ENCODE results near the gene MS4A6A.
"Not testable (repeated sequence)": the region's sequence is repeated elsewhere in the genome, so short reads cannot be mapped to it uniquely, and the experiment has no call there.

MS4A6A gene

DNA sequence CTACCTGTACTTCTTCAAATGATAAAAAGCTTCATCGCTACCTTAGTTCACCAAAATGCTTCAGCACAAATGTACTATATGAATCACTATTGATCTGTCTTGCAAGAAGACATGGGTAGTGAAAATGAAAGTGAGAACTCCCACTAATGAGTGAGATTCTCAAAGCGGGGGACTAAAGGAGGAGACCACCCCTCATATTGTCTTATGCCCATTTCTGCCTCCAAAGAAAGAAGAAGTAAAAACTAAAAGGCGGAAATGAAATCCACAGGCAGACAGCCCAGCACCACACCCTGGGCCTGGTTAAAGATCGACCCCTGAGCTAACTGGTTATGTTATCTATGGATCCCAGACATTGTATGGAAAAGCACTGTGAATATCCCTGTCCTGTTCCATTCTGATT, 9.7 kb upstream of the MS4A6A start:
- H4K8ac ChIP-seq (ENCODE audit: low read depth, low read length); H3K79me2 ChIP-seq (ENCODE audit: control insufficient read depth, insufficient read depth, low read length); H3K36me3 ChIP-seq (ENCODE audit: control insufficient read depth, insufficient read depth, low read length); H3K23ac ChIP-seq (ENCODE audit: low read length); H2AK5ac ChIP-seq (ENCODE audit: low read length); H3K4ac ChIP-seq (ENCODE audit: low read depth, low read length); H3K18ac ChIP-seq (ENCODE audit: low read length); H3K4me3 ChIP-seq (ENCODE audit: low read length); H3K27me3 ChIP-seq (ENCODE audit: insufficient read depth, low read length, poor library complexity); H3K4me1 ChIP-seq (ENCODE audit: control insufficient read depth, low read depth, low read length); H3K79me1 ChIP-seq (ENCODE audit: low read length); H4K5ac ChIP-seq (ENCODE audit: low read length); H3K27ac ChIP-seq (ENCODE audit: low read depth, low read length); DNase-seq; H3K4me2 ChIP-seq (ENCODE audit: low read length); H3K56ac ChIP-seq (ENCODE audit: low read length); H2BK5ac ChIP-seq (ENCODE audit: low read length); H2BK120ac ChIP-seq (ENCODE audit: low read depth, low read length); H2BK15ac ChIP-seq (replicated peaks; ENCODE audit: low read depth); H3K9ac ChIP-seq (ENCODE audit: low read length): not testable (repeated sequence)
- no CpG with 5 or more reads among the region's 4 CpGs for WGBS (ENCODE audit: extremely low coverage, insufficient coverage, low lambda C conversion rate)

DNA sequence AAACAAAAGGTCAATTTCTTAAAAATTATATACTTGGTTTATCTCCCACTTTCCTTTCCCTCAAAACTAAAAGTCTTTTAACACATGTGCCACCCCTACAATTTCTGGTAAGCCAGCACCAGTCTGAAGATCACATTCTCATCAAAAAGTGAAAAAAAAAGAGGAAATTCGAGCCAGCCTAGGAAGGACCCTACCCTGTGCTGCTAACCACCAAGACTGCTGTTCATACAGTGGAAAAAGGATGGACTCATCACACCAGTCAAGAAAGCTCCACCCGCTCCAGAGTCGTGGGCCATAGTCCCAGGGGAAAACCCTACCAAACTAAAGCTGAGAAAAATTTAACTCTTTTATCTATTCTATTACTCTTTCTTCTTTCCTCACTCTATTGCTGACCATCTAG, 5.6 kb upstream of the MS4A6A start:
- not testable (repeated sequence) for H3K36me3 ChIP-seq (ENCODE audit: control insufficient read depth, insufficient read depth, low read length); H4K8ac ChIP-seq (ENCODE audit: low read depth, low read length); H2AK5ac ChIP-seq (ENCODE audit: low read length); H3K18ac ChIP-seq (ENCODE audit: low read length); H2BK120ac ChIP-seq (ENCODE audit: low read depth, low read length); H3K56ac ChIP-seq (ENCODE audit: low read length); H3K4me2 ChIP-seq (ENCODE audit: low read length); H4K5ac ChIP-seq (ENCODE audit: low read length); H3K79me1 ChIP-seq (ENCODE audit: low read length); H2BK15ac ChIP-seq (replicated peaks; ENCODE audit: low read depth); H3K27me3 ChIP-seq (ENCODE audit: insufficient read depth, low read length, poor library complexity); H3K4me3 ChIP-seq (ENCODE audit: low read length); H3K23ac ChIP-seq (ENCODE audit: low read length); H3K4me1 ChIP-seq (ENCODE audit: control insufficient read depth, low read depth, low read length); H3K4ac ChIP-seq (ENCODE audit: low read depth, low read length); H2BK5ac ChIP-seq (ENCODE audit: low read length); DNase-seq; H3K79me2 ChIP-seq (ENCODE audit: control insufficient read depth, insufficient read depth, low read length); H3K27ac ChIP-seq (ENCODE audit: low read depth, low read length); H3K9ac ChIP-seq (ENCODE audit: low read length)
- WGBS (ENCODE audit: extremely low coverage, insufficient coverage, low lambda C conversion rate), result no CpG with 5 or more reads among the region's 3 CpGs

DNA sequence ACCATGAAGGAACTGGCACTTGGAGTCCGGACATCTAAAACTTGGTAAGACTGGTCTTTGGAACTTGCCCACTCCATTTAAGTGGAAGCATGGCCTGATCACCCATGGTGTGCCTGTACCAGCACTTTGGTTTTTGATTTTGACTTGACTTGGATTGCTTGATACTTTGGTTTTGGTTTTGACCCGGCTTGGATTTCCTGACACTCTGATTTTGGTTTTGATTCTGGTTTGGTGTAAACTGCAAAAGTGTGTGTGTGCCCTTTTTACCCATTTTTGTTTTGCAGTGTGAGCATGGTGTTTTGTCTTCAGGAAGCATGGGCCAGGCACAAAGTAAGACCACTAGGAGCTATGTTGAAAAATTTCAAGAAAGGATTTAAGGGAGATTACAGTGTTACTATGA, 3.2 kb upstream of the MS4A6A start:
- H3K18ac ChIP-seq (ENCODE audit: low read length); H2BK5ac ChIP-seq (ENCODE audit: low read length); H3K56ac ChIP-seq (ENCODE audit: low read length); DNase-seq; H3K79me1 ChIP-seq (ENCODE audit: low read length); H4K8ac ChIP-seq (ENCODE audit: low read depth, low read length); H3K36me3 ChIP-seq (ENCODE audit: control insufficient read depth, insufficient read depth, low read length); H3K23ac ChIP-seq (ENCODE audit: low read length); H3K27me3 ChIP-seq (ENCODE audit: insufficient read depth, low read length, poor library complexity); H4K5ac ChIP-seq (ENCODE audit: low read length); H2AK5ac ChIP-seq (ENCODE audit: low read length); H2BK120ac ChIP-seq (ENCODE audit: low read depth, low read length); H3K4me3 ChIP-seq (ENCODE audit: low read length); H3K9ac ChIP-seq (ENCODE audit: low read length); H2BK15ac ChIP-seq (replicated peaks; ENCODE audit: low read depth); H3K27ac ChIP-seq (ENCODE audit: low read depth, low read length); H3K4me2 ChIP-seq (ENCODE audit: low read length); H3K79me2 ChIP-seq (ENCODE audit: control insufficient read depth, insufficient read depth, low read length); H3K4me1 ChIP-seq (ENCODE audit: control insufficient read depth, low read depth, low read length); H3K4ac ChIP-seq (ENCODE audit: low read depth, low read length): not testable (repeated sequence)
- no CpG with 5 or more reads among the region's 2 CpGs for WGBS (ENCODE audit: extremely low coverage, insufficient coverage, low lambda C conversion rate)

DNA sequence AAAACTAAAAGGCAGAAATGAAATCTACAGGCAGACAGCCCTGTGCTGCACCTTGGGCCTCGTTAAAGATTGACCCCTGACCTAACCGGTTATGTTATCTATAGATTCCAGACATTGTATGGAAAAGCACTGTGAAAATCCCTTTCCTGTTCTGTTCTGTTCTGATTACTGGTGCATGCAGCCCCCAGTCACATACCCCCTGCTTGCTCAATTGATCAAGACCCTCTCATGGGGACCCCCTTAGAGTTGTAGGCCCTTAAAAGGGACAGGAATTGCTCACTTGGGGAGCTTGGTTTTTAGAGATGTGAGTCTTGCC, 2.6 kb upstream of the MS4A6A start:
- H3K79me1 ChIP-seq (ENCODE audit: low read length); H3K27ac ChIP-seq (ENCODE audit: low read depth, low read length); H3K4me2 ChIP-seq (ENCODE audit: low read length); H3K4me1 ChIP-seq (ENCODE audit: control insufficient read depth, low read depth, low read length); H3K9ac ChIP-seq (ENCODE audit: low read length); H3K23ac ChIP-seq (ENCODE audit: low read length); H2BK15ac ChIP-seq (replicated peaks; ENCODE audit: low read depth); H3K27me3 ChIP-seq (ENCODE audit: insufficient read depth, low read length, poor library complexity); H3K4me3 ChIP-seq (ENCODE audit: low read length); H2BK120ac ChIP-seq (ENCODE audit: low read depth, low read length); H4K5ac ChIP-seq (ENCODE audit: low read length); H4K8ac ChIP-seq (ENCODE audit: low read depth, low read length); H3K18ac ChIP-seq (ENCODE audit: low read length); H2AK5ac ChIP-seq (ENCODE audit: low read length); H3K36me3 ChIP-seq (ENCODE audit: control insufficient read depth, insufficient read depth, low read length); H3K79me2 ChIP-seq (ENCODE audit: control insufficient read depth, insufficient read depth, low read length); H2BK5ac ChIP-seq (ENCODE audit: low read length); DNase-seq; H3K56ac ChIP-seq (ENCODE audit: low read length); H3K4ac ChIP-seq (ENCODE audit: low read depth, low read length): not testable (repeated sequence)
- no CpG with 5 or more reads among the region's 2 CpGs for WGBS (ENCODE audit: extremely low coverage, insufficient coverage, low lambda C conversion rate)

DNA sequence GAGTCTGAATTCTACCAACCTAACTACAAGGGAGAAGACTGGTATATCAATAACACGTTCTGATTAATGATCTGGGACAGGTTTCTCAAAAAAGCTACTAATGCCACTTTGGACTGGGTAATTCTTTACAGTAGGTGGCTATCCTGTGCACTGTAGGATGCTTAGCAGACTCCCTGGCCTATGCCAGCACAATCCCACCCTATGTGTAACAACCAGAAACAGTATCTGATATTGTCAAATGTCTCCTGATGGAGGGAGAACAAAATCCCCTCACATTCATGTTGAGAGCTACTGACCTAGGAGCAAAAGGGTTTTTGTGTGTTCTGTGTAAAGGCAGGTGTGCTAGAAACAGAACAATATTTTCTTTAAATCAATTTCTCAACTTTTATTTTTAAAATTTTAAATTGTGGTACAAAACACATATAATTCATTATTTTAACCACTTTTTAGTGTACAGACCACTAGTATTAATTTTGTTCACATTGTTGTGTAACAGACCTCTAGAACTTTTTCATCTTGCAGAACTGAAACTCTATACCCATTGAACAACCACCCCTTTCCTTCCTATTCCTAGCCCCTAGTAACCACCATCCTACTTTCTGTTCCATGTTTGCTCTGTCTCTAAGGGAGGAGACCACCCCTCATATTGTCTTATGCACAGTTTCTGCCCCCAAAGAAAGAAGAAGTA, 2.1 kb upstream of the MS4A6A start:
- no CpG with 5 or more reads among the region's 1 CpG for WGBS (ENCODE audit: extremely low coverage, insufficient coverage, low lambda C conversion rate)

DNA sequence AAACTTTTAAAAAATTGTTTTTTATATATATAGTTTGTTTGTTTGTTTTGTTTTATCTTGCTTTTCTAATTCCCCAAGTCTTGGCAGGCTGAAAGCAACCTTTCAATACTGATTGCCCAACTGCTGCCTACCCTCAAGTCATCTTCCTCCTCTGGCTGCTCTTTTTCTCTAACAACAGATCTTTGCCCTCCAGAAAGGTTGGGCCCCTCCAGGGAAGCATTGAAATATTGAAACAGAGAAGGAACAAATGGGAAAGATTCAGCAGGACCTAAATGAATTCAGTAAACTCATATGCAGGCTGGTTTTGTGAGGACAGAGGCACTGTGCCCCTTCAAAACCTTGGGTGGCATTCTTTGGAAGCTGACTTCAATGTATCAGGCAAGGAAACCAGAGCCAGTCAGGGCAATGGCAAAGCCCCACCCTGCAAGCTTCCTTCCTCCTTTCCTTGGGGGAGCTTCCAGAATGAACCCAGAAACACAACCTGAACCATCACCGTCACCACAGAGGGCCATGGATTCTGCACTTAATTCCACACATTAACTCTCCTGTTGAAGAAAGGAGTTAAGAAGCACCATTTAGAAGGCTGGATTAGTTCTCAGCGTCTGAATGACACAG, 815 bp upstream of the MS4A6A start:
- Histone ChIP-seq H2AK5ac (ENCODE audit: low read length) (no peak overlapping the region), H3K27ac (ENCODE audit: low read depth, low read length) (no peak overlapping the region), H3K23ac (ENCODE audit: low read length) (no peak overlapping the region), H2BK15ac (replicated peaks; ENCODE audit: low read depth) (no peak overlapping the region), H3K79me2 (ENCODE audit: control insufficient read depth, insufficient read depth, low read length) (no peaks in the 10 kb centered on the region), H3K9ac (ENCODE audit: low read length) (no peak overlapping the region), H3K79me1 (ENCODE audit: low read length) (no peaks in the 10 kb centered on the region), H4K8ac (ENCODE audit: low read depth, low read length) (no peak overlapping the region), H2BK120ac (ENCODE audit: low read depth, low read length) (no peak overlapping the region), H3K36me3 (ENCODE audit: control insufficient read depth, insufficient read depth, low read length) (no peaks in the 10 kb centered on the region), H4K5ac (ENCODE audit: low read length) (no peak overlapping the region), H3K4ac (ENCODE audit: low read depth, low read length) (no peak overlapping the region), H3K27me3 (ENCODE audit: insufficient read depth, low read length, poor library complexity) (no peaks in the 10 kb centered on the region), H3K56ac (ENCODE audit: low read length) (no peak overlapping the region), H3K4me2 (ENCODE audit: low read length) (no peak overlapping the region), H3K18ac (ENCODE audit: low read length) (no peak overlapping the region), H3K4me3 (ENCODE audit: low read length) (no peak overlapping the region), H3K4me1 (ENCODE audit: control insufficient read depth, low read depth, low read length) (peaks cover 4% of the 10 kb centered on the region), H2BK5ac (ENCODE audit: low read length) (no peak overlapping the region)
- DNase-seq, result no peak
- no CpG with 5 or more reads among the region's 2 CpGs for WGBS (ENCODE audit: extremely low coverage, insufficient coverage, low lambda C conversion rate)

More for the DNA sequence above, 2.1 kb upstream of the MS4A6A start:
- no peak overlapping the region for H4K5ac ChIP-seq (ENCODE audit: low read length)
- no peak overlapping the region for H2BK15ac ChIP-seq (replicated peaks; ENCODE audit: low read depth)
- no peak for DNase-seq
- no peak overlapping the region for H3K9ac ChIP-seq (ENCODE audit: low read length)
- no peak overlapping the region for H3K4ac ChIP-seq (ENCODE audit: low read depth, low read length)
- no peak overlapping the region for H3K23ac ChIP-seq (ENCODE audit: low read length)
- H3K79me2 ChIP-seq (ENCODE audit: control insufficient read depth, insufficient read depth, low read length), result no peaks in the 10 kb centered on the region
- H2AK5ac ChIP-seq (ENCODE audit: low read length), result no peak overlapping the region
- H3K27ac ChIP-seq (ENCODE audit: low read depth, low read length), result no peak overlapping the region
- no peak overlapping the region for H4K8ac ChIP-seq (ENCODE audit: low read depth, low read length)
- no peak overlapping the region for H3K56ac ChIP-seq (ENCODE audit: low read length)
- H3K4me2 ChIP-seq (ENCODE audit: low read length), result no peak overlapping the region
- H3K36me3 ChIP-seq (ENCODE audit: control insufficient read depth, insufficient read depth, low read length), result no peaks in the 10 kb centered on the region
- no peaks in the 10 kb centered on the region for H3K79me1 ChIP-seq (ENCODE audit: low read length)
- H3K18ac ChIP-seq (ENCODE audit: low read length), result no peak overlapping the region
- no peak overlapping the region for H3K4me3 ChIP-seq (ENCODE audit: low read length)
- no peaks in the 10 kb centered on the region for H3K27me3 ChIP-seq (ENCODE audit: insufficient read depth, low read length, poor library complexity)
- H2BK5ac ChIP-seq (ENCODE audit: low read length), result no peak overlapping the region
- no peak overlapping the region for H2BK120ac ChIP-seq (ENCODE audit: low read depth, low read length)
- H3K4me1 ChIP-seq (ENCODE audit: control insufficient read depth, low read depth, low read length), result peaks cover 4% of the 10 kb centered on the region

All from mesendoderm (in vitro differentiated cells).